Embryonic facial prominence (tissue), 1 donor: ENCODE measurements around the gene GPR150.

Experiments used
- DNase-seq: peaks from one replicate; pipeline ENCODE4 v3.0.0-alpha.2; 2016; ENCODE audit errors: extremely low spot score

GPR150 gene

GRCh38 chr5:95652849-95653248 lies 33.0 kb downstream of the GPR150 start:
- no peak for DNase-seq

GRCh38 chr5:95654196-95654595 lies 34.3 kb downstream of the GPR150 start:
- DNase-seq: no peak

GRCh38 chr5:95655575-95655974 lies 35.7 kb downstream of the GPR150 start:
- DNase-seq: no peak

- DNase-seq: no peak
These were observed 40.2 kb downstream of the GPR150 start for GRCh38 chr5:95660060-95660459.

GRCh38 chr5:95662946-95663345 lies 43.1 kb downstream of the GPR150 start:
- DNase-seq: no peak

GRCh38 chr5:95664204-95664786 lies 44.4 kb downstream of the GPR150 start:
- DNase-seq: no peak

GRCh38 chr5:95667061-95667618 lies 47.3 kb downstream of the GPR150 start:
- no peak for DNase-seq

GRCh38 chr5:95667678-95668077 lies 47.8 kb downstream of the GPR150 start:
- no peak for DNase-seq

GRCh38 chr5:95668216-95668615 lies 48.3 kb downstream of the GPR150 start:
- no peak for DNase-seq

- DNase-seq: no peak
These were observed 48.8 kb downstream of the GPR150 start for GRCh38 chr5:95668728-95669127.

GRCh38 chr5:95669540-95669939 lies 49.7 kb downstream of the GPR150 start:
- DNase-seq: no peak

GRCh38 chr5:95669985-95670384 lies 50.1 kb downstream of the GPR150 start:
- DNase-seq: no peak

GRCh38 chr5:95670568-95670967 lies 50.7 kb downstream of the GPR150 start:
- no peak for DNase-seq
